Left cardiac atrium (tissue), 4 donors: ENCODE data around the gene CGAS. TPM values are rescaled to one million over a fixed set of nuclear protein-coding genes. Genes with fewer than 3 reads are reported as not detected.
"Not testable (repeated sequence)": the region's sequence is repeated elsewhere in the genome, so short reads cannot be mapped to it uniquely, and the experiment has no call there.

Experiments used
- ATAC-seq, 2 donors: fragments of 200-7000 bp; cut with Tn5 transposase; one replicate each; pipeline ENCODE4 v1.9.1; 2020; ENCODE audit warnings: mild to moderate bottlenecking in 2 of 2, moderate library complexity in 2 of 2
- DNase-seq: peaks from one replicate; pipeline ENCODE4 v3.0.0-alpha.2; 2020
- intact Hi-C, 2 donors: fragments of 100-400 bp; cut with DNase I; formaldehyde crosslinking; loops; one replicate each; pipeline versions ENCODE4 v1.14.1 to v1.15.1; 2022 to 2023
- total RNA-seq, 2 donors: library from RNA; stranded (reverse); fragmentation: NEBNext Ultra II Directional; extraction: Animal tissue kit (Norgen Biotek cat#: 25700); gene quantifications; one replicate each; pipeline ENCODE4 v1.2.1, GENCODE V29; 2021
- donor health status: DM: no; HTN: yes; CAD: no.
- donor health status: DM: no; HTN: yes; CAD: no; lungs with severe emphysema.
- donor health status: DM: yes; HTN: yes; CAD: no.
- donor health status: Dilated cardiomyopathy.

The CGAS gene
- total RNA-seq, 2 donors from 2014 or later: 2.0 to 2.2 TPM

- no peak for DNase-seq
- ATAC-seq: no peak
- intact Hi-C loops: no loop called here
Measured at GRCh38 chr6:73409395-73409794, 42.7 kb downstream of the CGAS start.

- no peak for ATAC-seq
- intact Hi-C loops: no loop called here
- DNase-seq: no peak
Measured at GRCh38 chr6:73400656-73401055, 51.4 kb downstream of the CGAS start.

- intact Hi-C loops: no loop called here
- ATAC-seq (no peak), DNase-seq (no peak)
Measured at GRCh38 chr6:73395875-73396274, 56.2 kb downstream of the CGAS start.

- DNase-seq: peak; percentile 63
- intact Hi-C loops: no loop called here
- peak; percentile 59 to 94 for ATAC-seq
Measured at GRCh38 chr6:73394577-73395354, 57.3 kb downstream of the CGAS start, which contains the start of gene DDX43. Gene DDX43, plus strand, starts transcription at chr6:73394828. Its CDS starts 78 bp downstream, at chr6:73394906.

GRCh38 chr6:73393278-73393677 lies 58.8 kb downstream of the CGAS start:
- ATAC-seq: no peak
- no peak for DNase-seq
- intact Hi-C loops: no loop called here

- ATAC-seq, intact Hi-C loops, DNase-seq: not testable (repeated sequence)
Measured at GRCh38 chr6:73392188-73392587, 59.9 kb downstream of the CGAS start.

GRCh38 chr6:73391675-73392074 lies 60.4 kb downstream of the CGAS start:
- intact Hi-C loops: no loop called here
- ATAC-seq (no peak), DNase-seq (no peak)

- no peak for ATAC-seq
- DNase-seq: no peak
- intact Hi-C loops: no loop called here
Measured at GRCh38 chr6:73389854-73390253, 62.2 kb downstream of the CGAS start.

GRCh38 chr6:73388800-73389512 lies 63.1 kb downstream of the CGAS start:
- peak; percentile 84 to 91 for ATAC-seq
- peak; percentile 64 for DNase-seq
- intact Hi-C loops: no loop called here

GRCh38 chr6:73388433-73388799 lies 63.7 kb downstream of the CGAS start:
- intact Hi-C loops: no loop called here
- no peak for DNase-seq
- ATAC-seq: peak in 1 of 2 donors; percentile 25

- intact Hi-C loops: no loop called here
- DNase-seq (no peak), ATAC-seq (no peak)
Measured at GRCh38 chr6:73382462-73383113, 69.5 kb downstream of the CGAS start.

- intact Hi-C loops, DNase-seq, ATAC-seq: not testable (repeated sequence)
Measured at GRCh38 chr6:73381531-73381930, 70.6 kb downstream of the CGAS start.

- ATAC-seq (no peak), DNase-seq (no peak)
- intact Hi-C loops: no loop called here
Measured at GRCh38 chr6:73377225-73377624, 74.9 kb downstream of the CGAS start.

GRCh38 chr6:73375216-73375615 lies 76.9 kb downstream of the CGAS start:
- DNase-seq (no peak), ATAC-seq (no peak)
- intact Hi-C loops: no loop called here

Other genes starting within 250 kb of the CGAS start
- not detected for gene KHDC1L, start 226.8 kb downstream of the CGAS start, total RNA-seq
- 1 to 10 TPM; 2.1 to 4.1 TPM for gene KHDC1, start 189.1 kb downstream of the CGAS start, total RNA-seq
- not detected for gene DPPA5, start 98.0 kb downstream of the CGAS start, total RNA-seq
- gene KHDC3L, start 89.6 kb downstream of the CGAS start, total RNA-seq: not detected
- under 1 TPM in 1 of 2 donors, not detected in 1; 0.24 TPM for gene OOEP, start 82.4 kb downstream of the CGAS start, total RNA-seq
- under 1 TPM; 0.80 to 0.86 TPM for gene DDX43, start 57.5 kb downstream of the CGAS start, total RNA-seq
- 10 to 100 TPM; 24.7 to 28.1 TPM for gene MTO1, start 9.4 kb upstream of the CGAS start, total RNA-seq
- 1,000 to 10,000 TPM; 5,040 to 5,332 TPM for gene EEF1A1, start 68.7 kb upstream of the CGAS start, total RNA-seq
- gene SLC17A5, start 201.7 kb upstream of the CGAS start, total RNA-seq: 10 to 100 TPM in 1 of 2 donors, 1 to 10 TPM in 1; 9.1 to 12.7 TPM
- 10 to 100 TPM; 10.5 to 26.4 TPM for gene CD109, start 243.9 kb upstream of the CGAS start, total RNA-seq